ENCODE data around the gene KCNQ1. TPM values are rescaled to one million over a fixed set of nuclear protein-coding genes. Genes with fewer than 3 reads are reported as not detected.

The KCNQ1 gene
- total RNA-seq, 1 donor from 2014 or later: 2.6 TPM

- Histone ChIP-seq H3K9me3 (ENCODE audit: control insufficient read depth in 3 of 3, low read length in 3 of 3) (no peaks in the 10 kb centered on the region), H3K4me1 (ENCODE audit: control insufficient read depth in 3 of 3, insufficient read depth in 3 of 3, low read length in 3 of 3) (peaks cover 0 to 2% (median 0%) of the 10 kb centered on the region in 3 donors), H3K27me3 (ENCODE audit: control insufficient read depth in 3 of 3, insufficient read depth in 3 of 3, low read length in 3 of 3) (peaks cover 0 to 8% (median 7%) of the 10 kb centered on the region in 3 donors), H3K4me3 (ENCODE audit: low read length in 3 of 3) (no peak overlapping the region), H3K36me3 (ENCODE audit: control insufficient read depth in 3 of 3, insufficient read depth in 3 of 3, low read length in 3 of 3) (no peaks in the 10 kb centered on the region), H3K27ac (ENCODE audit: low read depth, low read length) (no peak overlapping the region), H3K9ac (ENCODE audit: low read depth in 1 of 3, low read length in 3 of 3) (no peak overlapping the region)
Measured at GRCh38 chr11:2589538-2589934, 144.7 kb downstream of the KCNQ1 start.

DNA sequence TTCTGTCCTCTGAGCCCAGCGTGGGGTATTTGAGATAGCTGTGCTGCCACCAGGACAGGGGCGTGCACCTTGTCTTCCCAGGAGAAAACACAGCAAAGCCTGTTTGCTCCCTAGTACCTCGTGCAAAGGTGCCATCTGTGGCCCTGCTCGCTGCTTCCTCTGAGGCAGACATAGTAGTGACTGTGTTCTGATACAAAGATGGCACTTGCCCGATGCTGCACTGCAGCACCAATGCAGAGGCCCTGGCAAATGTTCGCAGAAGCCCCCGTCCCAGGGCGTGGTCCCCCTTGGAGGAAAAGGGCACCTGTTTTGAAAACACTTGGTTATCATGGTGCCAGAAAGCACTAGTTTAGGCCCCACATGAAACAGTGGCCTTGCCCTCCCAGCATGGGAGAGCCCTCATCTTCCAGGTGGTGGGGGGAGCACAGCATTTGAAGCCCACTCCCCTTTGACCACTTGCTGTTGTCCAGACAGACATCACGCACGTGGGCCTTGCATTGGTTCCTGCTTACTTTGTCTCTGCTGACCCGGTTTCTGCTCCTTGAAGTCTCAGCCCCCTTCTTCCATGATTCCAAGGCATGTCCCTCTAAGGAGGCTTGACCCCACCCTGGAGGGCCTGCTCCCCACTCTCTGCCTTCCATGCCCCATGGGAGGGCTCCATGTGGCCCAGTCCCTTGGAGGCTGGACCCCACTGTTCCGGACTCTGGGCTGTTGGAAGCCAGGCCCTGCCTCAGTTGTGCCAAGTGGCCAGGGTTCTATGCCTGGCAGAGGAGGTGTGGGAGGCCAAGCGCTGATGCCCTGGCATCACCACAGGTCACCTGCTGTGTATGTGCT is 145.5 kb downstream of the KCNQ1 start:
- no peaks in the 10 kb centered on the region for H3K36me3 ChIP-seq (ENCODE audit: control insufficient read depth in 3 of 3, insufficient read depth in 3 of 3, low read length in 3 of 3)
- peaks cover 0 to 8% (median 7%) of the 10 kb centered on the region in 3 donors for H3K27me3 ChIP-seq (ENCODE audit: control insufficient read depth in 3 of 3, insufficient read depth in 3 of 3, low read length in 3 of 3)
- no peaks in the 10 kb centered on the region for H3K9me3 ChIP-seq (ENCODE audit: control insufficient read depth in 3 of 3, low read length in 3 of 3)
- H3K27ac ChIP-seq (ENCODE audit: low read depth, low read length): no peak overlapping the region
- H3K9ac ChIP-seq (ENCODE audit: low read depth in 1 of 3, low read length in 3 of 3): no peak overlapping the region
- H3K4me3 ChIP-seq (ENCODE audit: low read length in 3 of 3): no peak overlapping the region
- H3K4me1 ChIP-seq (ENCODE audit: control insufficient read depth in 3 of 3, insufficient read depth in 3 of 3, low read length in 3 of 3): peaks cover 0 to 2% (median 0%) of the 10 kb centered on the region in 3 donors

DNA sequence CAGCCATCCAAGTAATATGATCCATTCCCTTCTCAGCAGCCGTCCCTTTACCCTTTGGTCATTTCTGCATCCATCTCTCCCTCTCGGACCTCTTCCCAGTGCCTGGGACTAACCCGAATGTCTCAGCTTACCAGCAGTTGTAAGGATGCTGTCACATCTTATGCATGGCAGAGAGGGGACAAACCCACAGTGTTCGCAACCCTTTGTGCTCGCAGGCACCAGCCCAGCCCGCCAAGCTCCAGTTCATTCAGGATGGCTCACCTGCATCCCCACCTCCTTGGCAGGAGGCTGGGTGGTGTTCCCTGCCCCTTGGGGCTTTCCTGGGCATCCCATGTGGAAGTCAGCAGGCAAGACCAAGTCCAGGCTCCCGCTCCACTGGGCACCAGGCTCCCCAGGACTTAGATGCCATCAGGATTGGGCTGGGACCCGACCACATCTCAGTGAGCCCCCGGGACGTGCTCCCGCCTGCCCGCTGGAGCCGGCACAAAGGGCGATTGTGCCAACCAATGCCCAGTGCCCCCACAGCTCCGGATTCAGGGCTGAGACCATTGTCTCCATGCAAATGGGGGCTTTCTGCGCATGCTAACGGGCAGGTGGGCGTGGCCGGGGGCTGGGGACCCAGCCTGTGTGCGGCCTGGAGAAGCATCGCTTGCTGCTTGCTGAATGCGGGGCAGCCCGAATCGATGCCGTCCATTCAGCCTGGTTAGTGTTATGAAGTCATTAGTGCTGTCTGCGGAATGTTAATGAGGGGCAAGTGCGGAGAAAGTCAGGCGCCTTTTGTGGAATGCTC is 146.4 kb downstream of the KCNQ1 start:
- Histone ChIP-seq H3K27ac (ENCODE audit: low read depth, low read length) (no peak overlapping the region), H3K9ac (ENCODE audit: low read depth in 1 of 3, low read length in 3 of 3) (no peak overlapping the region)

DNA sequence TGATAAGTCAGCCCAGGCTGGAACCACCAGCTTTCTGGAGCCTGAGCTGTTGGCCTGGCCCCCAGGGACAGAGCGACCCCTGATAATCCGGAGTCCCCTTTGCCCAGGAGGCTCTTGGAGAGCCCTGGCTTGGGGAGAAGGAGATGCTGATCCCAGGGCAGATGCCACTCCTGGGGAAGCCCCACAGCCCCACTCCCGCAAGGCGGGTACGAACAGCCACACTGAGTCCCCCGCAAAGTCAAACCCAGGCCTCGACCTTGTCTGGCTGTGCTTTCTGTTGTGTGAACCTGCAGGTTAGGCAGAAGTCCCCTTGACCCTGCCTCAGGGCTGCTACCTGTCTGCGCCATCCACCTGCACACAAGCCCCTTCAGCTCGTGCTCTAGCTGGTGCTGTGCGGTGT is 147.0 kb downstream of the KCNQ1 start:
- Histone ChIP-seq H3K4me1 (ENCODE audit: control insufficient read depth in 3 of 3, insufficient read depth in 3 of 3, low read length in 3 of 3) (peaks cover 0 to 2% (median 0%) of the 10 kb centered on the region in 3 donors), H3K36me3 (ENCODE audit: control insufficient read depth in 3 of 3, insufficient read depth in 3 of 3, low read length in 3 of 3) (no peaks in the 10 kb centered on the region), H3K27ac (ENCODE audit: low read depth, low read length) (no peak overlapping the region), H3K27me3 (ENCODE audit: control insufficient read depth in 3 of 3, insufficient read depth in 3 of 3, low read length in 3 of 3) (peaks cover 0 to 8% (median 7%) of the 10 kb centered on the region in 3 donors), H3K9me3 (ENCODE audit: control insufficient read depth in 3 of 3, low read length in 3 of 3) (no peaks in the 10 kb centered on the region), H3K9ac (ENCODE audit: low read depth in 1 of 3, low read length in 3 of 3) (no peak overlapping the region), H3K4me3 (ENCODE audit: low read length in 3 of 3) (no peak overlapping the region)

More for the DNA sequence above, 146.4 kb downstream of the KCNQ1 start:
- H3K36me3 ChIP-seq (ENCODE audit: control insufficient read depth in 3 of 3, insufficient read depth in 3 of 3, low read length in 3 of 3): no peaks in the 10 kb centered on the region
- peaks cover 0 to 2% (median 0%) of the 10 kb centered on the region in 3 donors for H3K4me1 ChIP-seq (ENCODE audit: control insufficient read depth in 3 of 3, insufficient read depth in 3 of 3, low read length in 3 of 3)
- peaks cover 0 to 8% (median 7%) of the 10 kb centered on the region in 3 donors for H3K27me3 ChIP-seq (ENCODE audit: control insufficient read depth in 3 of 3, insufficient read depth in 3 of 3, low read length in 3 of 3)
- no peaks in the 10 kb centered on the region for H3K9me3 ChIP-seq (ENCODE audit: control insufficient read depth in 3 of 3, low read length in 3 of 3)
- H3K4me3 ChIP-seq (ENCODE audit: low read length in 3 of 3): no peak overlapping the region

DNA sequence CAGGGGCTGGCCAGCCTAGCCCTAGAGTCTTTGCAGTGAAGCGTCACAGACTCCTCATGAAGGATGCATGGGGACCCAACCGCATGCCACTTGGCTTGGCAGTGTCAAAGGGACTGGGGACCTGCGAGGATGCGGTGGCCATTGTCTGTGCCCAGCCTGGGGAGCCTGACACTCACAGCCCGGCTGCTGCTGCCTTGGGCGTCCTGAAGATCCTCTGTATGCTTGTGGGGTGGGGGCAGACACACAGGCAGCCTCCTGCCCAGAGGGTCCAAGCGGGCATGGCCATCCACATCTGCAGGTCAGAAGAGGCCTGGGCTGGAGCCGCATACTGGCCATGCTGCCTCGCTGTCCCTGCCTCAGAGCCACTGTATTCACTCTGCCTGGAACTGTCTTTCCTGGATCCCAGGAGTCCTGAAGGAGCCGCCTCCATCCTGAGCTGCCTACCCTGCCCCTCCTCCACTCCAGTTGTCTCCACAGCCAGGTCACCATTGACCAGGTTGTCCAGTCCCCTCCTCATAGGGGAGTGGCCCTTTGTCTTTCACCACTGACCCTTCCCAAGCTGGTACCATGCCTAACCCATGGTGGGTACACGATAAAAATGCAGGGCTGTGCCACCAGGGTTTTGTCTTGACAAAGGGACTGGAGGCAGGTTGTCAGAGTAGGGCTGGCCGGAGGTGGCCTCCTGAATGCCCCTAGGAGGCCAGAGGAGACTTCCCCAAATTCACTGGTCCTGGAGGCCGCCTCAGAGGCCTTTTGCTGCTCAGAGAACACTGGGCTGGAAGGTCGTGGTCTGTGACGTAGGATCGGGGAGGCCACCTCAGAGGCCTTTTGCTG is 148.0 kb downstream of the KCNQ1 start:
- Histone ChIP-seq H3K9ac (ENCODE audit: low read depth in 1 of 3, low read length in 3 of 3) (no peak overlapping the region), H3K4me3 (ENCODE audit: low read length in 3 of 3) (no peak overlapping the region), H3K27ac (ENCODE audit: low read depth, low read length) (no peak overlapping the region), H3K27me3 (ENCODE audit: control insufficient read depth in 3 of 3, insufficient read depth in 3 of 3, low read length in 3 of 3) (peaks cover 0 to 8% (median 4%) of the 10 kb centered on the region in 3 donors), H3K9me3 (ENCODE audit: control insufficient read depth in 3 of 3, low read length in 3 of 3) (no peaks in the 10 kb centered on the region), H3K4me1 (ENCODE audit: control insufficient read depth in 3 of 3, insufficient read depth in 3 of 3, low read length in 3 of 3) (peaks cover 0 to 2% (median 0%) of the 10 kb centered on the region in 3 donors), H3K36me3 (ENCODE audit: control insufficient read depth in 3 of 3, insufficient read depth in 3 of 3, low read length in 3 of 3) (no peaks in the 10 kb centered on the region)

- no peaks in the 10 kb centered on the region for H3K36me3 ChIP-seq (ENCODE audit: control insufficient read depth in 3 of 3, insufficient read depth in 3 of 3, low read length in 3 of 3)
- H3K4me1 ChIP-seq (ENCODE audit: control insufficient read depth in 3 of 3, insufficient read depth in 3 of 3, low read length in 3 of 3): peaks cover 0 to 2% (median 0%) of the 10 kb centered on the region in 3 donors
- no peak overlapping the region for H3K27ac ChIP-seq (ENCODE audit: low read depth, low read length)
- peaks cover 0 to 2% (median 0%) of the 10 kb centered on the region in 3 donors for H3K9me3 ChIP-seq (ENCODE audit: control insufficient read depth in 3 of 3, low read length in 3 of 3)
- H3K4me3 ChIP-seq (ENCODE audit: low read length in 3 of 3): no peak overlapping the region
- no peak overlapping the region for H3K9ac ChIP-seq (ENCODE audit: low read depth in 1 of 3, low read length in 3 of 3)
- H3K27me3 ChIP-seq (ENCODE audit: control insufficient read depth in 3 of 3, insufficient read depth in 3 of 3, low read length in 3 of 3): peaks cover 0 to 5% (median 4%) of the 10 kb centered on the region in 3 donors
Measured at GRCh38 chr11:2593393-2593950, 148.7 kb downstream of the KCNQ1 start.

DNA sequence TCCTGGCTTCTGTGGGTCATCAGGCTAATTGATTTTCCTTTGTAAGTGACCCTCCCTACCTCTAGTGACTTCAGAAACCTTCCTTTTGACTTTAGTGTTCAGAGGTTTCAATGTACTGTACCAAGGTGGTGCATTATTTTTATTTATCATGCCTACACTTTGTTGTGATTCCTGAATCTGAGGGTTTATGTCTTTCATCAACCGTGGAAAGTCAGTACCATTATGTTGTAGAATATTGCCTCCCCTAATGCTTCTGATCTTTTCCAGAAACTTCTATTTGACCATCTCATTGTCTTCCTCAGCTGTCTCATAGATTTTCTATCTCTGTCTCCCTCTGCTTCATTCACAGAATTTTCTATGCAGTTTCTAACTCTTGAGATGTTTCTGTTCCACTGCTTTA is 149.5 kb downstream of the KCNQ1 start:
- Histone ChIP-seq H3K9ac (ENCODE audit: low read depth in 1 of 3, low read length in 3 of 3) (no peak overlapping the region), H3K4me1 (ENCODE audit: control insufficient read depth in 3 of 3, insufficient read depth in 3 of 3, low read length in 3 of 3) (peaks cover 0 to 2% (median 0%) of the 10 kb centered on the region in 3 donors), H3K27me3 (ENCODE audit: control insufficient read depth in 3 of 3, insufficient read depth in 3 of 3, low read length in 3 of 3) (peaks cover 0 to 5% (median 4%) of the 10 kb centered on the region in 3 donors), H3K27ac (ENCODE audit: low read depth, low read length) (no peak overlapping the region), H3K4me3 (ENCODE audit: low read length in 3 of 3) (no peak overlapping the region), H3K9me3 (ENCODE audit: control insufficient read depth in 3 of 3, low read length in 3 of 3) (peaks cover 0 to 4% (median 0%) of the 10 kb centered on the region in 3 donors), H3K36me3 (ENCODE audit: control insufficient read depth in 3 of 3, insufficient read depth in 3 of 3, low read length in 3 of 3) (no peaks in the 10 kb centered on the region)

DNA sequence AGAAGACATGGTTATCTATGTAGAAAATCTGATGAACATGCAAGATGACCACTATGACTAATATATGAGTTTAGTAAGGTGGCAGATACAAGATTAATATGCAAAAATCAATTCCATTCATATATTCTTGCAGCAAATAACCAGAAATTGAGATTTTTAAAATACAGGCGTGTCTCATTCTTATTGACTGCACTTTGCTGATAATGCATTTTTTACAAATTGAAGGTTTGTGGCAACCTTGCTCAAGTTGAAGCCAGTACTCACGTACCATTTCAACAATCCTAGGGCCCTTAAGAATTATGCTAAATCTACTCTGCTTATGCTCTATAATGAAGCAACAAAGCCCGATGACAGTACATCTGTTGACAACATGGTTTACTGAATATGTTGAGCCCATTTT is 150.4 kb downstream of the KCNQ1 start:
- Histone ChIP-seq H3K27me3 (ENCODE audit: control insufficient read depth in 3 of 3, insufficient read depth in 3 of 3, low read length in 3 of 3) (peaks cover 0 to 5% (median 4%) of the 10 kb centered on the region in 3 donors), H3K9ac (ENCODE audit: low read depth in 1 of 3, low read length in 3 of 3) (no peak overlapping the region), H3K4me3 (ENCODE audit: low read length in 3 of 3) (no peak overlapping the region), H3K36me3 (ENCODE audit: control insufficient read depth in 3 of 3, insufficient read depth in 3 of 3, low read length in 3 of 3) (no peaks in the 10 kb centered on the region), H3K4me1 (ENCODE audit: control insufficient read depth in 3 of 3, insufficient read depth in 3 of 3, low read length in 3 of 3) (peaks cover 0 to 5% (median 2%) of the 10 kb centered on the region in 3 donors), H3K27ac (ENCODE audit: low read depth, low read length) (no peak overlapping the region), H3K9me3 (ENCODE audit: control insufficient read depth in 3 of 3, low read length in 3 of 3) (peaks cover 0 to 4% (median 0%) of the 10 kb centered on the region in 3 donors)

GRCh38 chr11:2599561-2600189 is 154.9 kb downstream of the KCNQ1 start:
- H3K4me1 ChIP-seq (ENCODE audit: control insufficient read depth in 3 of 3, insufficient read depth in 3 of 3, low read length in 3 of 3): peaks cover 0 to 5% (median 2%) of the 10 kb centered on the region in 3 donors
- no peaks in the 10 kb centered on the region for H3K36me3 ChIP-seq (ENCODE audit: control insufficient read depth in 3 of 3, insufficient read depth in 3 of 3, low read length in 3 of 3)
- peaks cover 0 to 4% (median 0%) of the 10 kb centered on the region in 3 donors for H3K9me3 ChIP-seq (ENCODE audit: control insufficient read depth in 3 of 3, low read length in 3 of 3)
- no peaks in the 10 kb centered on the region for H3K27me3 ChIP-seq (ENCODE audit: control insufficient read depth in 3 of 3, insufficient read depth in 3 of 3, low read length in 3 of 3)
- no peak overlapping the region for H3K4me3 ChIP-seq (ENCODE audit: low read length in 3 of 3)
- no peak overlapping the region for H3K9ac ChIP-seq (ENCODE audit: low read depth in 1 of 3, low read length in 3 of 3)
- no peak overlapping the region for H3K27ac ChIP-seq (ENCODE audit: low read depth, low read length)

Data from skeletal muscle tissue (tissue), 4 donors.